Measurements from ENCODE around the gene PLA2G12B. TPM values are rescaled to one million over a fixed set of nuclear protein-coding genes. Genes with fewer than 3 reads are reported as not detected.

PLA2G12B gene
- polyA plus RNA-seq, 2 of the 4 experiments (the other 2 are of a cell fraction), result not detected

DNA sequence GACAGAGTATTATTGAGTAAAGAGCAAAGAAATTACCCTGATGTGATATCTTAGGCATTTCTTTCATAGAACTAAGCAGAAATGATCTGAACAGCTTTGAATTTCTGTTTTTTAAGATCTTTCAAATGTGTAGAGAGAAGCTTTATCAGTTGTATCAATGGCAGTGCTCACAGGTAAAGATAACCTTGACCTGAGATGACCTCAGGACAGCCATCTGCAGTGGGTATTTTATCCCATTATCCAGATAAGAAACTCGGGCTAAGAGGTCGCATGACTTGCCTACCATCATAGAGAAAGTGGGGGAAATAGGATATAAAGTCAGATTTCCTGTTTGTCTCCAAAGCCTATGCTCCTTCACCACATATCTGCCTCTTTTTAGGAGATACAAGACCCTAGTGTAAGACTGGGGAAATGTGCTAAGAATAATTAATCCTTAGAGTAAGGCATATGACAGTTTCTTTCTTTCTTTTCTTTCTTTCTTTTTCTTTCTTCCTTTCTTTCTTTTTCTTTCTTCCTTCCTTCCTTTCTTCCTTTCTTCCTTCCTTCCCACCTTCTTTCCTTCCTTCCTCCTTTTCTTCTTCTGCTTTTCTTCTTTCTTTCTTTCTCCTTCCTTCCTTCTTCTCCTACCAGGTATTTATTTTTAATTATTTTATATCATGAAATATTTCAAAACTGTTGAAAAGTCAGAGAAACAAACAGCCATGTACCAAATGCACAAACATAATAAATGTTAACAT, 10.9 kb downstream of the PLA2G12B start:
- DNase-seq (ENCODE audit: low read depth in 1 of 2, low spot score in 1 of 2), result no peak
- Histone ChIP-seq H3K4me3 (no peak overlapping the region), H3K4me2 (no peak overlapping the region), H3K27ac (no peak overlapping the region), H3K4me1 (no peaks in the 10 kb centered on the region), H3K9me3 (no peaks in the 10 kb centered on the region)
- FAIRE-seq, result no peak
- TF ChIP-seq USF2 (IDR thresholded peaks at IDR 0.05), result no peak
- TF ChIP-seq HES2 (IDR thresholded peaks at IDR 0.05), result no peak
- no peak for TF ChIP-seq CBX8 (IDR thresholded peaks at IDR 0.05)
- TF ChIP-seq RCOR1 (IDR thresholded peaks at IDR 0.05; ENCODE audit: low read depth, low read length), result no peak
- no peak for TF ChIP-seq KDM5A (IDR thresholded peaks at IDR 0.05)
- no peak for TF ChIP-seq BHLHE40 (IDR thresholded peaks at IDR 0.05; ENCODE audit: low read depth, low read length)
- TF ChIP-seq PHF8 (IDR thresholded peaks at IDR 0.05; ENCODE audit: borderline replicate concordance, low read depth), result no peak
- no peak for TF ChIP-seq POLR2AphosphoS2 (conservative IDR thresholded peaks at IDR 0.05; ENCODE audit: low read length)
- no peak for TF ChIP-seq SREBF2 (IDR thresholded peaks at IDR 0.05)
- TF ChIP-seq BCL3 (IDR thresholded peaks at IDR 0.05), result no peak
- TF ChIP-seq EHMT2 (IDR thresholded peaks at IDR 0.05; ENCODE audit: low read depth), result no peak
- TF ChIP-seq ZC3H11A (IDR thresholded peaks at IDR 0.05), result no peak
- TF ChIP-seq NPAS2 (CRISPR knock-in tag; IDR thresholded peaks at IDR 0.05; ENCODE audit: borderline replicate concordance), result no peak
- no peak for TF ChIP-seq FOSB (CRISPR knock-in tag; IDR thresholded peaks at IDR 0.05)
- no peak for TF ChIP-seq KDM1A (IDR thresholded peaks at IDR 0.05; ENCODE audit: low read depth)
- no peak for TF ChIP-seq E2F6 (IDR thresholded peaks at IDR 0.05; ENCODE audit: borderline replicate concordance, low read depth)
- no peak for TF ChIP-seq EHF (CRISPR knock-in tag; IDR thresholded peaks at IDR 0.05)
- TF ChIP-seq SMC3 (IDR thresholded peaks at IDR 0.05), result no peak
- no peak for TF ChIP-seq CTCF (IDR thresholded peaks at IDR 0.05)
- ATAC-seq, result no peak
- POLR2A ChIA-PET, result no interaction called here
- CTCF ChIA-PET, result no interaction called here
- WGBS (ENCODE audit: missing lambda C conversion rate), result 48% methylated on average over 2 of the region's 2 CpGs

DNA sequence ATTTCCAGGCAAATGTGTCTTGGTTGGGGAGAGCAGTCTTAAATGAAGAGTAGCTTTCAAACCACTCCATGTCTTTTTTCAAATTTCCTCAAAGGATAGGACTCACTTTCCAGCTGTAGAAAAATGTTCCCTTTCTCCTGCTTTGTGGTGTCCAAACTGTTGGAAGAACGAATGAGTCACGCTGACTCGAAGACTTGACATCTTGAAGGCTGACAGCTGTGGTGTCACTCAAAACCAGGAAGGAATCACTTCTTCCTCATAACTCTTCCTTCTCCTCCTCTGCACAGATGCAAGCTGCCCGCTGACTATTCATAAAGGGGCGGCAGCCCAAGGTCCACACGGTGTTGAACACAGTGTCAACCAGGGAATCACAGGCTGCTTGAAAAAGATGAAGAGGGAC, 19.2 kb downstream of the PLA2G12B start:
- no peaks in the 10 kb centered on the region for H3K4me1 ChIP-seq
- DNase-seq (ENCODE audit: low read depth in 1 of 2, low spot score in 1 of 2) (no peak), FAIRE-seq (no peak), ATAC-seq (no peak)
- no peak overlapping the region for H3K4me3 ChIP-seq
- ChIA-PET CTCF (interaction anchor here (0.6 to 0.9 kb wide), 2 partner anchors 126 to 223 kb away, joined by 3 read pairs; no protein-coding TSS in a partner anchor), POLR2A (no interaction called here)
- TF ChIP-seq HOXB13 (CRISPR knock-in tag; IDR thresholded peaks at IDR 0.05; ENCODE audit: low read depth) (no peak), HDAC2 (IDR thresholded peaks at IDR 0.05) (no peak), RFX5 (IDR thresholded peaks at IDR 0.05) (no peak), CEBPB (IDR thresholded peaks at IDR 0.05) (no peak), ELK1 (IDR thresholded peaks at IDR 0.05; ENCODE audit: low read depth, low read length) (no peak), BHLHE40 (IDR thresholded peaks at IDR 0.05; ENCODE audit: low read depth, low read length) (no peak), NFE2L2 (conservative IDR thresholded peaks at IDR 0.05; ENCODE audit: low read length) (no peak), RAD21 (conservative IDR thresholded peaks at IDR 0.05 in 1 of 2, IDR thresholded peaks at IDR 0.05 in 1 of 2) (no peak), POLR2AphosphoS2 (conservative IDR thresholded peaks at IDR 0.05; ENCODE audit: low read length) (no peak), GATA3 (IDR thresholded peaks at IDR 0.05; ENCODE audit: borderline replicate concordance) (no peak), FOSB (CRISPR knock-in tag; IDR thresholded peaks at IDR 0.05) (no peak), POLR2A (IDR thresholded peaks at IDR 0.05; ENCODE audit: low read length) (no peak), FOSL2 (IDR thresholded peaks at IDR 0.05) (no peak), FOSL2 (CRISPR knock-in tag; IDR thresholded peaks at IDR 0.05) (no peak), ZFP36 (IDR thresholded peaks at IDR 0.05; ENCODE audit: borderline replicate concordance, partially characterized antibody) (no peak), HEYL (CRISPR knock-in tag; IDR thresholded peaks at IDR 0.05) (no peak), MYC (IDR thresholded peaks at IDR 0.05; ENCODE audit: borderline replicate concordance, low read length) (no peak), ESRRA (IDR thresholded peaks at IDR 0.05; ENCODE audit: borderline replicate concordance, low read length) (no peak), SREBF2 (IDR thresholded peaks at IDR 0.05) (no peak)
- WGBS (ENCODE audit: missing lambda C conversion rate), result 83% methylated on average over 6 of the region's 6 CpGs
- no peak overlapping the region for H3K27ac ChIP-seq
- no peaks in the 10 kb centered on the region for H3K9me3 ChIP-seq
- no peak overlapping the region for H3K4me2 ChIP-seq

Data from A549 (cell line).